DND-41 (cell line): ENCODE results near the gene MVK.

ENCODE experiments used
- ATAC-seq: fragments of 200-7000 bp; cut with Tn5 transposase; 3 replicates; pipeline ENCODE4 v1.9.1; 2021; ENCODE audit warnings: low read depth; ENCODE audit not compliant: insufficient read depth
- DNase-seq: peaks from one replicate; pipeline ENCODE4 v3.0.0-alpha.2; 2020
- H2AFZ ChIP-seq: 2 replicates; pipeline ENCODE4 v1.6.0; 2012; ENCODE audit warnings: low read depth, low read length
- H3K27ac ChIP-seq: 2 replicates; pipeline ENCODE4 v1.5.1; 2012; ENCODE audit warnings: low read length, inconsistent platforms
- H3K27me3 ChIP-seq: fragments of 200-600 bp; sonication (generic); 2 replicates; pipeline ENCODE4 v1.6.0; 2012; ENCODE audit warnings: low read length, mild to moderate bottlenecking, inconsistent platforms; ENCODE audit not compliant: insufficient read depth, poor library complexity
- H3K36me3 ChIP-seq: 2 replicates; pipeline ENCODE4 v1.5.1; 2012; ENCODE audit warnings: low read length, inconsistent platforms; ENCODE audit not compliant: insufficient read depth
- H3K4me1 ChIP-seq: 2 replicates; pipeline ENCODE4 v1.5.1; 2012; ENCODE audit warnings: mild to moderate bottlenecking, low read length; ENCODE audit not compliant: insufficient read depth
- H3K4me2 ChIP-seq: 2 replicates; pipeline ENCODE4 v1.6.0; 2012; ENCODE audit warnings: mild to moderate bottlenecking, moderate library complexity, low read length, inconsistent platforms; ENCODE audit not compliant: insufficient read depth
- H3K4me3 ChIP-seq, 2 experiments: fragments of 200-600 bp in 1 of 2; shearing (Covaris generic) in 1 of 2; 2 replicates each; pipeline ENCODE4 v1.5.1; 2012 to 2016; ENCODE audit warnings: inconsistent platforms in 2 of 2, low read length in 2 of 2, mild to moderate bottlenecking in 2 of 2, low read depth in 1 of 2, moderate library complexity in 1 of 2
- H3K79me2 ChIP-seq: 2 replicates; pipeline ENCODE4 v1.6.0; 2012; ENCODE audit warnings: low read length, inconsistent platforms; ENCODE audit not compliant: insufficient read depth
- H3K9ac ChIP-seq: 2 replicates; pipeline ENCODE4 v1.6.0; 2012; ENCODE audit warnings: low read depth, mild to moderate bottlenecking, inconsistent platforms, low read length, moderate library complexity
- H3K9me3 ChIP-seq: 2 replicates; pipeline ENCODE4 v1.5.1; 2012; ENCODE audit warnings: low read length, moderate library complexity, mild to moderate bottlenecking, inconsistent platforms; ENCODE audit not compliant: insufficient read depth, severe bottlenecking
- H4K20me1 ChIP-seq: 2 replicates; pipeline ENCODE4 v1.6.0; 2012; ENCODE audit warnings: low read length; ENCODE audit not compliant: insufficient read depth
- EZH2 ChIP-seq: IDR thresholded peaks from 3 replicates; pipeline ENCODE4 v1.6.1; 2012; ENCODE audit warnings: borderline replicate concordance, low read depth, mild to moderate bottlenecking, moderate library complexity, low read length, inconsistent platforms; ENCODE audit not compliant: severe bottlenecking
- TF ChIP-seq, protein P1 (sequence below): IDR thresholded peaks from 2 replicates; pipeline ENCODE4 v1.5.1; 2012; ENCODE audit warnings: borderline replicate concordance, low read length, moderate library complexity, mild to moderate bottlenecking; ENCODE audit not compliant: poor library complexity, severe bottlenecking; ENCODE audit errors: extremely low read depth

The MVK gene

DNA sequence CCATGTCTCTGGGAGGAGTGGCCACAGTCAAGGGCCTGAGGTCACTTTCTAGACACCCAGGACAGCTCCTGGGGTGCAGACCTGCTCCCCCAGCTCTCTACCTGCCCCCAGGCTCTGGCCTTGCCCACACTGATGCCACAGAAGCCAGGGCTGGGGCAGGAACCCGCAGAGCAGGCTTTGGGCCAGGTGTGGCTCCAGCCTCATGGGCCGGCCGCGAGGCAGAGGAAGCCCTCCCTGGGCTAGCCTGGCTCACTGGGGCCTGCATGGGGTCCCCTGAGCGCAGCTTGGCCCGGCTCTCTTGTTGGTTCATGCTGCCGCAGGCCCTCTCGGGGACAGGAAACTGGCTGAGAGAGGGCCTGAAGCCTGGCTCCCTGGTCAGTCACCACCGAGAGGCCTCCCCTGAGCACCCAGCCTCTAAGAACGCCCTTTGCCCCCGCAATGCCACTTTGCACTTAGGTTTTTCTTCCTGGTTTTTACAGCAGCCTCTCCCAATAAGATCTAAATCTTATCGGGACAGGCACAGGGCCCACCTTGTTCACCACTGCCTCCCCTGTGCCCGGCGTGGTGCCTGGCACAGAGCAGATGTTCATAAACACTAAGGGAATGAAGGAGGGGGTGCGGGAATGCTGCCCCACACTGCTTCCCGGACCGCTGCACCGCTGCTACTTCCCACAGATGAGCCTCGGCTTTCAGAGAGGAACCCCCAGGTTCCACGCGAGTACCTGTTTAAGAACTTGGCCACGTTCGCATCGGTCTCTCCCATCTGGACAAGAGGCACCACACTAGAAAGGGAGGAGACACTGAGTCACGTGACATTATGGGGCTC is 15.0 kb upstream of the MVK start:
- no peak overlapping the region for H3K4me2 ChIP-seq
- no peak for DNase-seq
- H4K20me1 ChIP-seq = peaks cover 4% of the 10 kb centered on the region
- no peak overlapping the region for H3K9ac ChIP-seq
- H3K27ac ChIP-seq = no peak overlapping the region
- H3K9me3 ChIP-seq = no peaks in the 10 kb centered on the region
- ATAC-seq = no peak
- no peaks in the 10 kb centered on the region for H3K27me3 ChIP-seq
- peaks cover 30% of the 10 kb centered on the region for H3K36me3 ChIP-seq
- H3K4me1 ChIP-seq = no peaks in the 10 kb centered on the region
- H3K4me3 ChIP-seq = no peak overlapping the region
- no peaks in the 10 kb centered on the region for H3K79me2 ChIP-seq
- TF ChIP-seq EZH2 = no peak
- TF ChIP-seq, protein P1, sequence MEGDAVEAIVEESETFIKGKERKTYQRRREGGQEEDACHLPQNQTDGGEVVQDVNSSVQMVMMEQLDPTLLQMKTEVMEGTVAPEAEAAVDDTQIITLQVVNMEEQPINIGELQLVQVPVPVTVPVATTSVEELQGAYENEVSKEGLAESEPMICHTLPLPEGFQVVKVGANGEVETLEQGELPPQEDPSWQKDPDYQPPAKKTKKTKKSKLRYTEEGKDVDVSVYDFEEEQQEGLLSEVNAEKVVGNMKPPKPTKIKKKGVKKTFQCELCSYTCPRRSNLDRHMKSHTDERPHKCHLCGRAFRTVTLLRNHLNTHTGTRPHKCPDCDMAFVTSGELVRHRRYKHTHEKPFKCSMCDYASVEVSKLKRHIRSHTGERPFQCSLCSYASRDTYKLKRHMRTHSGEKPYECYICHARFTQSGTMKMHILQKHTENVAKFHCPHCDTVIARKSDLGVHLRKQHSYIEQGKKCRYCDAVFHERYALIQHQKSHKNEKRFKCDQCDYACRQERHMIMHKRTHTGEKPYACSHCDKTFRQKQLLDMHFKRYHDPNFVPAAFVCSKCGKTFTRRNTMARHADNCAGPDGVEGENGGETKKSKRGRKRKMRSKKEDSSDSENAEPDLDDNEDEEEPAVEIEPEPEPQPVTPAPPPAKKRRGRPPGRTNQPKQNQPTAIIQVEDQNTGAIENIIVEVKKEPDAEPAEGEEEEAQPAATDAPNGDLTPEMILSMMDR = no peak
- H2AFZ ChIP-seq = no peak overlapping the region

- Histone ChIP-seq H3K27me3 (no peaks in the 10 kb centered on the region), H3K4me2 (no peak overlapping the region), H3K4me1 (no peaks in the 10 kb centered on the region), H3K36me3 (peaks cover 34% of the 10 kb centered on the region), H3K79me2 (no peaks in the 10 kb centered on the region), H3K9me3 (no peaks in the 10 kb centered on the region), H4K20me1 (peaks cover 4% of the 10 kb centered on the region), H3K9ac (no peak overlapping the region), H3K4me3 (no peak overlapping the region), H3K27ac (no peak overlapping the region), H2AFZ (no peak overlapping the region)
- DNase-seq (no peak), ATAC-seq (no peak)
- no peak for TF ChIP-seq EZH2
- TF ChIP-seq, protein P1 = no peak
Measured at GRCh38 chr12:109559200-109559505, 14.4 kb upstream of the MVK start.

DNA sequence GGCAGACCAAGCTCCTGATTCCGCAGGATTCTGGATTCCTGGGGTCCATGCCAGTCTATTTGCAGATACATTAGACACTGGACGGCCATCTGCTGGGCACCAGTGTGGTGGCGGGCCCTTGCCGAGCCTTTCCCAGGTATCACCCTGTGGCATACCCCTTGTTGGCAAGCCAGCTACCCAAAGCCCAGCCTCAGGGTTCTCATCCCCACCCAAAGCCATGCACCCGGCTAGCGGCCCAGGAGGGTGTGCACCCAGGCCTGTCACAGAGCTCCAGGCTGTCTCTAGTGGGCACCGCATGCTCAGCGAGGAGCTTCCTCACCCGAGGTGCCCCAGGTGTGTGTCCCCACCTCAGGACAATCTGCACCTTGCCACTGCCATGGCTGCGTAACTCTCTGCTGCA is 14.0 kb upstream of the MVK start:
- Histone ChIP-seq H4K20me1 (peaks cover 4% of the 10 kb centered on the region; the same call in 1 of the 2 replicates), H3K9ac (no peak overlapping the region), H3K79me2 (no peaks in the 10 kb centered on the region), H2AFZ (no peak overlapping the region), H3K36me3 (peaks cover 37% of the 10 kb centered on the region), H3K4me1 (no peaks in the 10 kb centered on the region), H3K4me3 (no peak overlapping the region), H3K27ac (no peak overlapping the region), H3K27me3 (no peaks in the 10 kb centered on the region), H3K4me2 (no peak overlapping the region), H3K9me3 (no peaks in the 10 kb centered on the region)
- ATAC-seq (0 out of 3 replicates have a peak, but pooled peaks have one; percentile 25), DNase-seq (no peak)
- TF ChIP-seq EZH2 = no peak
- TF ChIP-seq, protein P1 = no peak
